ENCODE data around the gene CCDC190. TPM values are rescaled to one million over a fixed set of nuclear protein-coding genes. Genes with fewer than 3 reads are reported as not detected.

The CCDC190 gene
- total RNA-seq, 4 donors from 2014 or later, result not detected

DNA sequence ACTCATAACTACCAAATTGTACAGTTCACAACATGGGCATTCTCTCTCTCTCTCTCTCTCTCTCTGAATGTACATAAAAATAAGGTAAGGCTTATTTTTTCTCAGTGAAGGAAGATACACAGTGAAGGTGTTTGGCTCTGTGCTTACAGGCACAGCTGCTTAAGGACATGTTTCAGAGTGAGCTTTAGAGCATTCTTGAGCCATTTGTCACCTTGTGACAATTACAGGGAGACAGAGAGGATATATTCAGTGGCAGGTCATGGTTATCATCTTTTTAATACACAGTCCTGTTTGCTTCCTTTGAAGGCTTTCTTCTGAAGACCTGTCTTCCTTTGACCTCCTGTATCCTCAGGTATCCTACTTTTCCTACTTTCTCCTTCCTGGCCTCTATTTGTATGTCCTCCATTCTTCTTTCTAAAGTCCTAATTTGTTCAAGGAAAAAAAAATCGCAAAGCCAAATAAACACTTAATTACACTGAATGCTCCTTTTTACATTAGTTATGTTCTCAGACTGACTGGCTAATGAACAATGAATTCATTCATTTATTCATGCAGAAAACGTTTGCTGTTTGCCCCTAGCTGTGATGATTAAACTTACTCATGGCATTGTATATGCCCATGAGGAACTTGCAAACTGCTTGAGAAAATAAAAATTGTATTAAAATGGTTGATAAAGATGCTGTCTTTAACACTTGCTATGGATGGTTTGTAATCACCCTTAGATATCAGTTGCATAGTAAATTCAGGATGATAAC, 37.0 kb downstream of the CCDC190 start:
- TF ChIP-seq, protein P1, sequence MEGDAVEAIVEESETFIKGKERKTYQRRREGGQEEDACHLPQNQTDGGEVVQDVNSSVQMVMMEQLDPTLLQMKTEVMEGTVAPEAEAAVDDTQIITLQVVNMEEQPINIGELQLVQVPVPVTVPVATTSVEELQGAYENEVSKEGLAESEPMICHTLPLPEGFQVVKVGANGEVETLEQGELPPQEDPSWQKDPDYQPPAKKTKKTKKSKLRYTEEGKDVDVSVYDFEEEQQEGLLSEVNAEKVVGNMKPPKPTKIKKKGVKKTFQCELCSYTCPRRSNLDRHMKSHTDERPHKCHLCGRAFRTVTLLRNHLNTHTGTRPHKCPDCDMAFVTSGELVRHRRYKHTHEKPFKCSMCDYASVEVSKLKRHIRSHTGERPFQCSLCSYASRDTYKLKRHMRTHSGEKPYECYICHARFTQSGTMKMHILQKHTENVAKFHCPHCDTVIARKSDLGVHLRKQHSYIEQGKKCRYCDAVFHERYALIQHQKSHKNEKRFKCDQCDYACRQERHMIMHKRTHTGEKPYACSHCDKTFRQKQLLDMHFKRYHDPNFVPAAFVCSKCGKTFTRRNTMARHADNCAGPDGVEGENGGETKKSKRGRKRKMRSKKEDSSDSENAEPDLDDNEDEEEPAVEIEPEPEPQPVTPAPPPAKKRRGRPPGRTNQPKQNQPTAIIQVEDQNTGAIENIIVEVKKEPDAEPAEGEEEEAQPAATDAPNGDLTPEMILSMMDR (IDR thresholded peaks at IDR 0.05; ENCODE audit: low read depth), result no peak

DNA sequence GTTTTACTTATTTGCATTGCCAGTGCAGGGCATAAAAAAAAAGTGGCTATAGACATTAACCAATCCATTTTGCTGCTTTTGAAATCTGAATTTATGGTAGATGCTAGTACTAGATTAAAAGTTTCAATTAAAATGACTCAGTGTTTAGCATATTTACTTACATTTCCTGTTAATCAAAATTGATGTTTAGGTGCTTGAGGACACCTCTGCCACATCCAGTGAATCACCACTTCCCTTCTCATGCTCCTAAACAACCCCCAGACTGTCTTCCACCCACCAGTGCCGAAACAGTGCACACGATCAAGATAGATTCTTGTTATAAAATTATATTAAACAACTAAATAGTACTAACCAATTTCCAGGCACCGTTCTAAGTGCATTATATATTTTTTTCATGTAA, 37.7 kb downstream of the CCDC190 start:
- TF ChIP-seq, protein P1 (IDR thresholded peaks at IDR 0.05; ENCODE audit: low read depth), result no peak

DNA sequence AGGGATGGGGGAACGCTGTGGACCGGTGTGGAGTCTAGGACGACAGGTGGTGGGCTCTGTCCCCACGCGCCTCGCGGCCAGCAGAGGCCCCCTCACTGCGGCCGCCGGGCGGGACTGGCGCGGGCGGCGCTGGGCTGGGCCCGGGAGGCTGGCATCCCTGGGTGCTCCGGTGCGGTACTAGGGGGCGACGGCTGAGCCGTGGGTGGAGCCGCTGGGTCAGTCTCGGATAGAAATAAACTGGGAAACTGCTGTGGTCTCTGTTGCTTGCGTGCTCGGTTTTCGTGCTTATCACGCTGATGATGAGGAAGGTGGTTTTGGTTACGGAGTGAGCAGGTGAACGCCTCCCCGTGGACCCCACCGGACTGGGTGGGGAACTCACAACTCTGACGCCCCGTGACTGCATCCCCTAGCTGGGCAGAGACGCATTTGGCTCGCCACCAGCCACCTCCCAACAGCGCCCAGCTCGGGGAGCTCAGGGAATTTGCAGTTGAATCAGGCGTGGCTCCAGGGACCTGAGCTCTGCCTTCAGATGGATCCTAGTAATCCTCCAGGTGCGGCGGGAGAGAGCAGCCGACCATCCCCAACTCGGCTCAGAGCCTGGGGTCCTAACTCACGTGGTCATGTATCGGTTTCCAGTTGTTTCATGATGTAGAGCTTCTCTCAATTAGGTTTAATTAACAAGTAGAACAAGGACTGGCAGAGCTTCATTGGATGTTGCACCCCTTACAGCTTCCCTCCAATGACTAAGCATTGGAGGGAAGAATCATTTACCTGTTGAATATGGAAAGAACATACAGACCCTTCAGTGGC, 38.4 kb downstream of the CCDC190 start:
- TF ChIP-seq, protein P1 (IDR thresholded peaks at IDR 0.05; ENCODE audit: low read depth), result no peak

Other genes starting within 250 kb of the CCDC190 start
- 100 to 1,000 TPM in 3 of 4 donors, 10 to 100 TPM in 1; 98.7 to 258 (median 200) TPM for gene DDR2, start 228.7 kb downstream of the CCDC190 start, total RNA-seq
- gene HSD17B7, start 70.5 kb downstream of the CCDC190 start, total RNA-seq, result 10 to 100 TPM in 3 of 4 donors, 1 to 10 TPM in 1; 8.5 to 21.4 (median 19.9) TPM
- 1 to 10 TPM in 1 of 4 donors, under 1 TPM in 2, not detected in 1; 0.22 to 1.4 (median 0.82) TPM for gene RGS4, start 208.2 kb upstream of the CCDC190 start, total RNA-seq